K562 (cell line): ENCODE results near the gene JPT1. TPM values are rescaled to one million over a fixed set of nuclear protein-coding genes. Genes with fewer than 3 reads are reported as not detected.

Experiments
- EGR1 ChIP-seq: fragments of 450-650 bp; conservative IDR thresholded peaks from 2 replicates; pipeline ENCODE4 v1.6.1; 2017; ENCODE audit warnings: mild to moderate bottlenecking
- EP300 ChIP-seq: IDR thresholded peaks from 2 replicates; pipeline ENCODE4 v1.6.1; 2012; ENCODE audit warnings: low read length, improper control_type of control experiment
- GTF2E2 ChIP-seq: fragments of 200-800 bp; sonication (Bioruptor generic); IDR thresholded peaks from 2 replicates; pipeline ENCODE4 v1.6.1; 2016; ENCODE audit warnings: missing genetic modification characterization, missing compliant biosample characterization
- MTA1 ChIP-seq: fragments of 450-650 bp; IDR thresholded peaks from 2 replicates; pipeline ENCODE4 v1.6.1; 2017; ENCODE audit warnings: borderline replicate concordance
- NCOA4 ChIP-seq: fragments of 450-650 bp; IDR thresholded peaks from 2 replicates; pipeline ENCODE4 v1.6.1; 2018; ENCODE audit warnings: mild to moderate bottlenecking; ENCODE audit not compliant: partially characterized antibody
- NR2C2 ChIP-seq, 2 experiments: fragments of 200-800 bp in 1 of 2; sonication (Bioruptor generic) in 1 of 2; sonication (generic) in 1 of 2; formaldehyde crosslinking in 1 of 2; IDR thresholded peaks; 2 replicates each; pipeline versions ENCODE4 v1.6.1 to v1.8.0; 2016 to 2022; ENCODE audit warnings: mild to moderate bottlenecking in 1 of 2, missing compliant biosample characterization in 1 of 2, missing genetic modification characterization in 1 of 2, missing genetic modification reagents in 1 of 2
- NR4A1 ChIP-seq, 2 experiments: fragments of 250-450 bp in 1 of 2; fragments of 450-650 bp in 1 of 2; sonication (Bioruptor Pico) in 1 of 2; IDR thresholded peaks; 2 replicates each; pipeline versions ENCODE4 v1.4.0 to v1.6.1; 2016 to 2020; ENCODE audit warnings: mild to moderate bottlenecking in 2 of 2, missing compliant biosample characterization in 1 of 2, missing genetic modification characterization in 1 of 2, moderate library complexity in 1 of 2
- NRF1 ChIP-seq, 2 experiments: fragments of 450-650 bp; IDR thresholded peaks in 1 of 2; conservative IDR thresholded peaks in 1 of 2; 2 replicates each; pipeline ENCODE4 v1.6.1; 2014; ENCODE audit warnings: mild to moderate bottlenecking in 2 of 2
- POLR2H ChIP-seq: IDR thresholded peaks from 2 replicates; pipeline ENCODE4 v1.6.1; 2016; ENCODE audit warnings: missing genetic modification characterization, low read depth, mild to moderate bottlenecking, control low read depth, missing compliant biosample characterization, moderate library complexity
- POLR3A ChIP-seq: IDR thresholded peaks from 2 replicates; pipeline ENCODE4 v1.6.1; 2011; ENCODE audit warnings: borderline replicate concordance, mild to moderate bottlenecking, moderate library complexity; ENCODE audit not compliant: insufficient read length, insufficient read depth; ENCODE audit errors: extremely low read depth
- PPARD ChIP-seq: fragments of 250-450 bp; sonication (Bioruptor Pico); IDR thresholded peaks from 2 replicates; pipeline ENCODE4 v1.8.0; 2022; ENCODE audit warnings: inconsistent platforms, mild to moderate bottlenecking, moderate library complexity
- RBM15 ChIP-seq: fragments of 200-400 bp; formaldehyde crosslinking; IDR thresholded peaks from 2 replicates; pipeline ENCODE4 v1.6.1; 2018; ENCODE audit warnings: mild to moderate bottlenecking, low read length, moderate library complexity; ENCODE audit not compliant: insufficient read depth
- RBM39 ChIP-seq: fragments of 200-400 bp; formaldehyde crosslinking; optimal IDR thresholded peaks from 2 replicates; pipeline ENCODE3; 2018; ENCODE audit warnings: low read depth, low read length
- SIN3B ChIP-seq: fragments of 450-650 bp; IDR thresholded peaks from 2 replicates; pipeline ENCODE4 v1.6.1; 2017; ENCODE audit warnings: low read depth, mild to moderate bottlenecking, moderate library complexity
- SUPT5H ChIP-seq: fragments of 450-650 bp; IDR thresholded peaks from 2 replicates; pipeline ENCODE4 v1.6.1; 2016
- TAF9B ChIP-seq: fragments of 450-650 bp; IDR thresholded peaks from 2 replicates; pipeline ENCODE4 v1.6.1; 2018; ENCODE audit warnings: mild to moderate bottlenecking; ENCODE audit not compliant: partially characterized antibody
- TSC22D4 ChIP-seq: fragments of 450-650 bp; IDR thresholded peaks from 2 replicates; pipeline ENCODE4 v1.6.1; 2016; ENCODE audit warnings: missing genetic modification characterization, missing biosample characterization, control low read depth
- ZBED1 ChIP-seq: IDR thresholded peaks from 2 replicates; pipeline ENCODE4 v1.6.1; 2014
- ZNF586 ChIP-seq: fragments of 450-650 bp; formaldehyde crosslinking; conservative IDR thresholded peaks from 2 replicates; pipeline ENCODE4 v1.4.0; 2020; ENCODE audit warnings: mild to moderate bottlenecking, moderate library complexity
- ZNF696 ChIP-seq: fragments of 250-450 bp; sonication (Bioruptor Pico); conservative IDR thresholded peaks from 2 replicates; pipeline ENCODE4 v1.4.0; 2020; ENCODE audit warnings: mild to moderate bottlenecking, moderate library complexity
- polyA plus RNA-seq, 8 experiments: library from polyadenylated mRNA; depleted of rRNA in 4 of 8; stranded (reverse) in 5 of 8; unstranded in 3 of 8; fragments of >200 nt; fragmentation: Nextera tagmentation in 2 of 8; fragmentation: Illumina TruSeq in 1 of 8; extraction: Ambion mirVana in 2 of 8; extraction: Trizol in 1 of 8; gene quantifications; 2 replicates each; pipeline versions ENCODE4 v1.2.1 to v1.2.3, GENCODE V29; 2011 to 2014; ENCODE audit warnings: inconsistent platforms in 1 of 8, missing spikeins in 1 of 8
- total RNA-seq, 7 experiments: library from RNA; depleted of rRNA in 6 of 7; stranded (reverse); fragments of >200 nt in 6 of 7; fragmentation: Illumina TruSeq in 2 of 7; extraction: Trizol in 2 of 7; gene quantifications; 2 replicates each; pipeline versions ENCODE4 v1.2.1 to v1.2.3, GENCODE V29; 2011 to 2021; ENCODE audit warnings: low replicate concordance in 1 of 7
- TF ChIP-seq, protein P1 (sequence below), 2 experiments: IDR thresholded peaks; 2 replicates each; pipeline ENCODE4 v1.6.1; 2011; ENCODE audit warnings: borderline replicate concordance in 1 of 2, control low read depth in 1 of 2, low read depth in 1 of 2, low read length in 1 of 2, mild to moderate bottlenecking in 1 of 2, mixed read lengths in 1 of 2, moderate library complexity in 1 of 2; ENCODE audit not compliant: insufficient read depth in 1 of 2, insufficient read length in 1 of 2, poor library complexity in 1 of 2, severe bottlenecking in 1 of 2; ENCODE audit errors: extremely low read depth in 1 of 2
- TF ChIP-seq, protein P2 (sequence below): fragments of 450-650 bp; formaldehyde crosslinking; IDR thresholded peaks from 2 replicates; pipeline ENCODE4 v1.4.0; 2022; ENCODE audit warnings: mild to moderate bottlenecking, moderate library complexity
- TF ChIP-seq, protein P3 (sequence below): fragments of 450-650 bp; formaldehyde crosslinking; conservative IDR thresholded peaks from 2 replicates; pipeline ENCODE4 v1.4.0; 2022; ENCODE audit warnings: mild to moderate bottlenecking, missing genetic modification characterization

JPT1 gene
- total and polyA plus RNA-seq, 9 of the 15 experiments (the other 6 are each of a cell fraction or from before 2014, with no cell fraction given): 56.7 to 292 (median 144) TPM

DNA sequence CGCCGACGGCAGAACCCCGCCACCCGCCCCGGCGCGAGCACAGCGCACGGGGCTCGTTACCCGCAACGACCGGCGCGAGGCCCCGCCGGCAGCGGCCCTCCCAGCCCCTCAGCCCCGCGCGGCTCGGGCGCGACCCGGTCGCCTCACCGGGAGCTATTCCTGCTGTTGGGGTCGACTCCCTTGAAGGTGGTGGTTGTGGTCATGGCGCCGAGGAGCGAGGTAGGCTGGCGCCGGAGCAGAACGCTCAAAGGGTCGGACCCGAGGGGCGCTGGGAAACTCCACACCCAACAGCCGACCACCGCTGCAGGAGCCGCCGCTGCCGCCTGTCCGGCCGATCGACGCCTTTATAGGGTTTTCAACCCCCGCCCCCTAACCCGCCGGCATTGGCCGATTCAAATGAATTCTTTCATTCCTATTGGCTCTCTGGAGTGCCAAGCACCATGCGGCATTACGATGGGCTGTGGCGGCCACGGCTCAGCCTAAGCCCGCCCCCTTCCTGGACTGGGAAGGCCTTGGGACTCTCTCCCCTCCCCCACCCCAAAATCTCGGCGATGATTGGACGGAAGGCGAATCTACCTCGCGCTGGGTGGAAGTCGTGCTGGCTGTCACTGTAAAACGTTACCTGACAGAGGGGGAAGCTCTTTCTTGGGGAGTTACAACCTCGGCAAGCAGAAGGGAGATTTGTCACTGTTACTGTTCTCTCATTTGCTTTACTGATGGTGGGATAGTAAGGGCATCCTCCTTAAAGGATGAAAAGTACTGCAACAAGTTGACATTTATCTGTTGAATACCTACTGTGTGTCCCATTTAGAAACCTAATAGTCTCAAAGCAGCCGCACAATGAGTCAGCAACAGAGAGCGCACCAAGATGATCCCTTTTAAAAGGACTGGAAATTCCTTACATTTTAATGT lies at the start of gene JPT1 (continued):
- TF ChIP-seq, protein P1, sequence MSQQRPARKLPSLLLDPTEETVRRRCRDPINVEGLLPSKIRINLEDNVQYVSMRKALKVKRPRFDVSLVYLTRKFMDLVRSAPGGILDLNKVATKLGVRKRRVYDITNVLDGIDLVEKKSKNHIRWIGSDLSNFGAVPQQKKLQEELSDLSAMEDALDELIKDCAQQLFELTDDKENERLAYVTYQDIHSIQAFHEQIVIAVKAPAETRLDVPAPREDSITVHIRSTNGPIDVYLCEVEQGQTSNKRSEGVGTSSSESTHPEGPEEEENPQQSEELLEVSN (IDR thresholded peaks at IDR 0.05; ENCODE audit: borderline replicate concordance in 1 of 2, extremely low read depth in 1 of 2, insufficient read depth in 1 of 2, insufficient read length in 1 of 2, low read depth in 1 of 2, low read length in 1 of 2, poor library complexity in 1 of 2, severe bottlenecking in 1 of 2): peak in 1 of 2 experiments; percentile 55
- TF ChIP-seq RBM39: peak; percentile 87
- TF ChIP-seq NR2C2 (CRISPR knock-in tag; IDR thresholded peaks at IDR 0.05): no peak
- TF ChIP-seq NR2C2 (tag; IDR thresholded peaks at IDR 0.05): no peak
- TF ChIP-seq RBM15: peak; percentile 89; the same call in 1 of the 2 replicates
- TF ChIP-seq NCOA4: no peak
- no peak for TF ChIP-seq TSC22D4 (tag)
- peak; percentile 98 for TF ChIP-seq POLR2H (tag)
- TF ChIP-seq POLR3A: no peak
- no peak for TF ChIP-seq ZNF696
- peak; percentile 58; the same call in 1 of the 2 replicates for TF ChIP-seq NR4A1 (CRISPR knock-in tag; IDR thresholded peaks at IDR 0.05)
- TF ChIP-seq NR4A1 (tag; IDR thresholded peaks at IDR 0.05): peak; percentile 57; the same call in 1 of the 2 replicates
- TF ChIP-seq EGR1: peak; percentile 34
- TF ChIP-seq TAF9B: peak; percentile 67
- TF ChIP-seq SIN3B: peak; percentile 80
- TF ChIP-seq, protein P2, sequence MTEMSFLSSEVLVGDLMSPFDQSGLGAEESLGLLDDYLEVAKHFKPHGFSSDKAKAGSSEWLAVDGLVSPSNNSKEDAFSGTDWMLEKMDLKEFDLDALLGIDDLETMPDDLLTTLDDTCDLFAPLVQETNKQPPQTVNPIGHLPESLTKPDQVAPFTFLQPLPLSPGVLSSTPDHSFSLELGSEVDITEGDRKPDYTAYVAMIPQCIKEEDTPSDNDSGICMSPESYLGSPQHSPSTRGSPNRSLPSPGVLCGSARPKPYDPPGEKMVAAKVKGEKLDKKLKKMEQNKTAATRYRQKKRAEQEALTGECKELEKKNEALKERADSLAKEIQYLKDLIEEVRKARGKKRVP: 0 out of 2 replicates have a peak, but pooled peaks have one; percentile 32
- TF ChIP-seq GTF2E2 (tag): 0 out of 2 replicates have a peak, but pooled peaks have one; percentile 42
- TF ChIP-seq ZNF586 (CRISPR knock-in tag): no peak
- peak; percentile 99 for TF ChIP-seq SUPT5H
- no peak for TF ChIP-seq PPARD (CRISPR knock-in tag)
- 0 out of 2 replicates have a peak, but pooled peaks have one; percentile 68 for TF ChIP-seq ZBED1
- no peak; the same call in none of the 2 replicates for TF ChIP-seq EP300
- TF ChIP-seq, protein P3, sequence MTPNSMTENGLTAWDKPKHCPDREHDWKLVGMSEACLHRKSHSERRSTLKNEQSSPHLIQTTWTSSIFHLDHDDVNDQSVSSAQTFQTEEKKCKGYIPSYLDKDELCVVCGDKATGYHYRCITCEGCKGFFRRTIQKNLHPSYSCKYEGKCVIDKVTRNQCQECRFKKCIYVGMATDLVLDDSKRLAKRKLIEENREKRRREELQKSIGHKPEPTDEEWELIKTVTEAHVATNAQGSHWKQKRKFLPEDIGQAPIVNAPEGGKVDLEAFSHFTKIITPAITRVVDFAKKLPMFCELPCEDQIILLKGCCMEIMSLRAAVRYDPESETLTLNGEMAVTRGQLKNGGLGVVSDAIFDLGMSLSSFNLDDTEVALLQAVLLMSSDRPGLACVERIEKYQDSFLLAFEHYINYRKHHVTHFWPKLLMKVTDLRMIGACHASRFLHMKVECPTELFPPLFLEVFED (CRISPR knock-in tag): 0 out of 2 replicates have a peak, but pooled peaks have one; percentile 41
- 0 out of 2 replicates have a peak, but pooled peaks have one; percentile 15 for TF ChIP-seq MTA1
- peak; percentile 36 to 52; a peak in 3 of 4 replicates for TF ChIP-seq NRF1 (conservative IDR thresholded peaks at IDR 0.05 in 1 of 2, IDR thresholded peaks at IDR 0.05 in 1 of 2)
